Activated naive CD8-positive, alpha-beta T cell treated with anti-CD3 and anti-CD28 coated beads, Interleukin-2, amount 50 U/mL, for 24 hours (primary cell): ENCODE data around the gene TNK2.
A peak's percentile ranks its signal among the peaks of the same experiment; 100 is the strongest.
"Not testable (repeated sequence)": the region's sequence is repeated elsewhere in the genome, so short reads cannot be mapped to it uniquely, and the experiment has no call there.

Experiments used
- ATAC-seq: fragments of 150-1000 bp; cut with Tn5 transposase; one replicate; pipeline ENCODE4 v1.10.0; 2021
- DNase-seq: peaks from one replicate; pipeline ENCODE4 v3.0.0; 2021
- H3K27ac Mint-ChIP-seq: one replicate; pipeline ENCODE4 v1.8.0; 2021; ENCODE audit warnings: mild to moderate bottlenecking, mixed read lengths
- H3K27me3 Mint-ChIP-seq: one replicate; pipeline ENCODE4 v1.8.0; 2021; ENCODE audit warnings: mixed read lengths
- H3K36me3 Mint-ChIP-seq: one replicate; pipeline ENCODE4 v1.8.0; 2021; ENCODE audit warnings: low read depth, mixed read lengths
- H3K4me1 Mint-ChIP-seq: one replicate; pipeline ENCODE4 v1.8.0; 2021; ENCODE audit warnings: mixed read lengths
- H3K4me3 Mint-ChIP-seq: one replicate; pipeline ENCODE4 v1.8.0; 2021; ENCODE audit warnings: mild to moderate bottlenecking, moderate library complexity, mixed read lengths
- H3K9me3 Mint-ChIP-seq: one replicate; pipeline ENCODE4 v1.8.0; 2021; ENCODE audit warnings: mixed read lengths

TNK2 gene

DNA sequence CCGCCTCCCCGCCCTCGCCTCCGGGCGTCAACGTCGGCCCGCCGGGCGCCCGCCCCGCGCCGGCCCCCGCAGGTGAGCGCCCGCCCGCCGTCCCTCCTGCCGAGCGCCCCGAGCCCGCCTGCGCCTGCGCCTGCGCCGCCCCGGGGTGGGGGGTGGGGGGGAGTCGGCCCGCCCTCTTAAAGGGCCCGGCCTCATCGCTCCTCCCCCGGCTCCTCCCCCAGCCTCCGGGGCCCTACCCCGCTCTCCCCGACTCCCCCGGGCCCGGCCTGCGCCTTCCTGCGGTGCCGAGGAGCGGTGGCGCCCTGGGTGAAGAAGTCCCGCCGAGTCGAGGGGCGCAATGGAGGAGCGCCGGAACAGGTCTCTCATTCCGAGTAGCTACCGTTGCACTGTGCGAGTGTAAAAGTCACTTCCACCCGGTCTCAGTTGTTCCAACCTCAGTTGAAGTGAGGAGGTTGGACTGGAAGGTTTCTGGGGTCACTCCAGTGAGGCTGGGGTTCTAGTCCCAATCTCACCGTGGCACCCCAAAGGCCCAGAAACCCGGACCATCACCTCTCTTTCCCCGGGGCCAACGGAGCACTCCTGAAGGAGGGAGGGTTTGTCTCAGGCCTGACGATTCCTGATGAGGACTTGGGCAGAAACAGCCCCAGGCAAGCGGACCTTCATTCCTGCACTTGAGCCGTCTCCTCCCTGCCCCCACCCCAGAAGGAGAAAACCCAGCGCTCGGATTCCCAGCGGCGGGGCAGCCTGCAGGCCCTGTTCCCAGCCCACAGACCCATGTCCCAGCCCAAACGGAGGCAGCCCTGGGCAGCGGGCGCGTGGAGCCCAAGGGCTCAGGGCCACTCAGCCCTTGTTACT, 1.5 kb upstream of the TNK2 start:
- Mint-ChIP-seq H3K4me1 (peaks cover 46% of the 10 kb centered on the region), H3K27me3 (no peaks in the 10 kb centered on the region), H3K27ac (no peak overlapping the region), H3K9me3 (no peaks in the 10 kb centered on the region), H3K36me3 (peaks cover 2% of the 10 kb centered on the region), H3K4me3 (peak overlapping the region; percentile 66)
- ATAC-seq (peak; percentile 60), DNase-seq (peak; percentile 89)

DNA sequence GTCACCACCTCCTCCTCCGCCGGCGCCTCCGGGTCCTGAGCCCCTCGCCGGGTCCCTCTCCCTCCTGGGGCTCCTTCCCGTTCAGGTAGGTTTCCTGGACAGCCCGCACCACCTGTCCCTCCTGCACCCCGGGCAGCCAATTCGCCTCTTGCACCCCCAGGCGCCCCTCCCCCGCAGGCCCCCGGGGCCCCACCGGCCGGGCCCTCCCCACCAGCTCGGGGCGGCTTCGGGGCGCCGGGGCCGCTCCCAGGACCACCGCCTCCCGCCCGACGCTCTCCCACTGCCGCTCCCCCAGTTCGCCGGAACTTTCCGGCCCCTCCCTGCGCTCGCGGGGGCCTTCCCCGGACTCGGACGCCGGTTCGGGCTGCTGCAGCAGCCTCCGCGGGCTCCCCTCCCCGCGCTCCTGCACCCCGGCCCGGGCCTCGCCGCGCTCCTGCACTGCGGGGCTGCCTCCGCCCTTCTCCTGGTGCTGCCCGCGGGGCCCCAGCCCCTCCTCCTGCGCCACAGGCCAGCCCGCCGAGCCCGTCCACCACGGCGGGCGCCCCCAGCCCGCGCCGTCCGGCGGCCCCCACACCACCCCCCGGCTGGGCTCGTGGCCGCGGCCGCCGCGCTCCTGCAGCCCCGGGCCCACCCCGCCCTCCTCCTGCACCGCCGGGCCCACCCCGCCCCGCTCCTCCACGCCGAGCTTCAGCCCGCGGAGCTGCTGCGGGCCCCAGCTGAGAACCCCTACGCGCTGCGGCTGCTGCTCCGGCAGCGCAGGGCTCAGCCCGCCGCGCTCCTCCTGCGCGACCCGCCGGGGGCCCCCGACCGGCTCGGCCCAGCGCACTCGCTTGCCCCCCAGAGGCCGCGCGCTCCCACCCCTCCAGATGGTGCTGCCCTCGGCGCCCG, 587 bp upstream of the TNK2 start:
- no peaks in the 10 kb centered on the region for H3K27me3 Mint-ChIP-seq
- peak; percentile 34 for ATAC-seq
- DNase-seq = peak; percentile 46

DNA sequence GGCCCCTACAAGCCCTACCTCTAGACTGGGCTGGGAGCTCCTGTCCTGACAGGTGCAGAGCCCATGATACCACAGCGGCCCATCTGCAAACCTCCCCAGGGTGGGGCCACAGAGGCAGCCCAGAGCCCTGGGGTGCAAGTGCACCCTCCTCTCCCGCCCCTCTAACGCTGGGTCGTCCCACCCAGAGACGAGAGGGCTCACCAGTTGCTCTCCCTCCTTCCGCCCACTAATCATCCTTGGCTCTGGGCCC, 742 bp downstream of the TNK2 start:
- ATAC-seq (peak; percentile 0), DNase-seq (no peak)

More for the DNA sequence above, 587 bp upstream of the TNK2 start:
- Mint-ChIP-seq H3K9me3 (no peaks in the 10 kb centered on the region), H3K36me3 (peaks cover 2% of the 10 kb centered on the region), H3K4me3 (peak overlapping the region; percentile 87), H3K27ac (peak overlapping the region; percentile 98), H3K4me1 (peaks cover 49% of the 10 kb centered on the region)

DNA sequence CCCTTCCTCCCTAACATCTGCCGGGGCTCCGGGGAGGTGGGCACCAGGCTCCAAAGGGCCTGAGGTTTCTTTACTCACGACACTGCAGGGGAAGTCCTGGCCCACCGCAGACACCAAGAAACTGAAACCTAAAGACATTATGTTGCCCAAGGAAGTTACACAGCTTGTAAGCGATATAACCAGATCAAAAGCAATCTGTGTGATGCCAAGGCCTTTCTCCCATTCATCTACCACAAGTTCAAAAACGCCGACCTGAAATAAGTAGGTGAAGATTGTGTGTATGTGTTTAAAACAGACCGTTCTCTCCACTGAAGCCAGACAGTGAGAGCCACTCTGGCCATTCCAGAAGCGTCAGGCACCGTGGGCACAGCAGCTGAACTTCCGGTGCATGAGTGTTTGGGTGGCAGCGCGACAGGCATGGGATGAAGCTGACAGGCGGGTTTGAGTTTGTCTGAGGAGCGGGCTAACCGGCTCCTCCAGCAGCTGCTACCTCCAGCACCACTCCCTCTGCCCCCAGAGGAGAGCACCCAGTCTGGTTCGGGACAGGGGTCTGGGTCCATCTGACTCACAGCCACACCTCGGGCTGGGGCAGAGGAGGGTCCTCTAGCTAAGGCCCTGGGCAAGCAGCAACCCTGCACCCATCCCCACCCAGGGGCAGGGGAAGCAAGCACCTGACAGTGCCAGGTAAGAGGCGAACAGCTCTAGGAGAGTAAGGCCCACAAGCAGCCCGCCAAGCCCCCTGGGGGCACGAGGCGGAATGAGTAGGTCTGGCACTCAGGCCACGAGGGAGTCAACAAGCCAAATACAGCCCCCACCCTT, 1.3 kb downstream of the TNK2 start:
- Mint-ChIP-seq H3K27ac (peak overlapping the region; percentile 98), H3K27me3 (no peaks in the 10 kb centered on the region), H3K36me3 (peaks cover 2% of the 10 kb centered on the region), H3K4me1 (peaks cover 64% of the 10 kb centered on the region), H3K4me3 (peak overlapping the region; percentile 87), H3K9me3 (no peaks in the 10 kb centered on the region)
- ATAC-seq = peak; percentile 64
- DNase-seq = peak; percentile 74

More for the DNA sequence above, 742 bp downstream of the TNK2 start:
- H3K27me3 Mint-ChIP-seq = no peaks in the 10 kb centered on the region
- peaks cover 60% of the 10 kb centered on the region for H3K4me1 Mint-ChIP-seq
- peak overlapping the region; percentile 98 for H3K27ac Mint-ChIP-seq
- peaks cover 2% of the 10 kb centered on the region for H3K36me3 Mint-ChIP-seq
- H3K4me3 Mint-ChIP-seq = peak overlapping the region; percentile 87
- no peaks in the 10 kb centered on the region for H3K9me3 Mint-ChIP-seq

DNA sequence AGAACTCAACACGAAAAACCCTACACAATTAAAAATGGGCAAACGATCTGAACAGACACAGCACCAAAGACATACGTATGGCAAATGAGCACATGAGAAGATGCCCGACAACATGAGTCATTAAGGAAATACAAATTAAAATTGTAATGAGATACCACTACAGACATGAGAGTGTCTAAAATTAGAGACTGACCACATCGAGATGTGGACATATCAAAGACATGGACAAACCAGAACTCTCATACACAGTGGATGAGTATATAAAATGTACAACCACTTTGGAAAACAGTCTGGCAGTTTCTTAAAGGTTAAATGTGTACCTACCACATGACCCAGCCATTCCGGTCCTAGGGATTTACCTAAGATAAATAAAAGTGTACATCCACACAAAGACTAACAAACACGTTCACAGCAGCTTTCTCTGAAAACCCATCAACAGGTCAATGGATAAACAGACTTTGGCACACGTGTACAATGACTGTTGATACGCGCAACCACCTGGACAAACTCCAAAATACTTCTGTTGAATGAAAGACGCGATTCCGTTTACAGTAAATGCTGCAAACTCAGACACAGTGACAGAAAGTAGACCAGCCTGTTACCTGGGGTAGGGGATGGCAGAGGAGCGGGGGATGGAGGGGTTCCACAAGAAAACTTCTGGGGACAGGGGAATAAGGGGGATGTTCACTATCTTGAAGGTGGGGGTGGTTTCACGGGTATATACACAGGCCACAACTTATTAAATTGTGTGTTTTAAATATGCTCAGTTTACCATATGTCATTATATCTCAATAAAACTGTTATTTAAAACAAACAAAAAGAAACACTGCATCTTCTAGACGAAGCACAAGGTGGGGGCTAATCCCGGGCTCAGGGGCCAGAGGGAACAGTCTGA, 2.1 kb downstream of the TNK2 start:
- H3K27ac Mint-ChIP-seq = peak overlapping the region; percentile 98
- DNase-seq = no peak

DNA sequence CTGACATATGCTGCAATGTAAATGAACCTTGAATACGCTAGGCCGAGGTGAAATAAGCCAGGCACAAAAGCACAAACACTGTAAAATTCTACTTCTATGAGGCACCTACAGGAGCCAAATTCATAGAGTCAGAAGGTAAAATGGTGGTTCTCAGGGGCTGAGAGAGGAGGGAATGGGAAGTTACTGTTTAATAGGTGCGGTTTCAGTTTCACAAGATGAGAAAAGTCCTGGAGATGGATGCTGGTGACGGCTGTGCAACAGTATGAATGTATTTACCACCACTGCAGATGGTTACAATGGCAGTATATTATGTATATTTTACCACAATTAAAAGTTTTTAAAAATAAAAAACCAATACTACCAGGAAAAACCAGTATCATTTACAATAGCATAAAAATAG, 4.0 kb downstream of the TNK2 start:
- Mint-ChIP-seq H3K4me1 (peaks cover 86% of the 10 kb centered on the region), H3K36me3 (peaks cover 2% of the 10 kb centered on the region), H3K27ac (peak overlapping the region; percentile 9), H3K27me3 (no peaks in the 10 kb centered on the region), H3K9me3 (no peaks in the 10 kb centered on the region), H3K4me3 (no peak overlapping the region)
- no peak for ATAC-seq
- no peak for DNase-seq

More for the DNA sequence above, 2.1 kb downstream of the TNK2 start:
- Mint-ChIP-seq H3K4me1 (peaks cover 72% of the 10 kb centered on the region), H3K27me3 (no peaks in the 10 kb centered on the region), H3K9me3 (no peaks in the 10 kb centered on the region), H3K36me3 (peaks cover 2% of the 10 kb centered on the region), H3K4me3 (peak overlapping the region; percentile 87)
- no peak for ATAC-seq

DNA sequence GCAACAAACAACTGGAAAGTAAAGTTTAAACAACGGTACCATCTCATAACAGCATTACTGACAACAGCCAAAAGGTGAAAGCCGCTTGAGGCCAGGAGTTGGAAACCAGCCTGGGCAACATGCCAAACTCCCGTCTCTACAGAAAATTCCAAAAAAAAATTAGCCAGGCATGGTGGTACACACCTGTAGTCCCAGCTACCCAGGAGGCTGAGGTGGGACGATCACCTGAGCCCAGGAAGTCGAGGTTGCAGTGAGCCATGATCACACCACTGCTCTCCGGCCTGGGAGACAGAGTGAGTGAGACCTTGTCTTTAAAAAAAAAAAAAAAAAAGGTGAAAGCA, 4.4 kb downstream of the TNK2 start:
- no peaks in the 10 kb centered on the region for H3K27me3 Mint-ChIP-seq
- no peak overlapping the region for H3K4me3 Mint-ChIP-seq
- peak overlapping the region; percentile 62 for H3K27ac Mint-ChIP-seq
- H3K36me3 Mint-ChIP-seq = peaks cover 2% of the 10 kb centered on the region
- peaks cover 89% of the 10 kb centered on the region for H3K4me1 Mint-ChIP-seq
- ATAC-seq (no peak), DNase-seq (no peak)
- H3K9me3 Mint-ChIP-seq = no peaks in the 10 kb centered on the region

DNA sequence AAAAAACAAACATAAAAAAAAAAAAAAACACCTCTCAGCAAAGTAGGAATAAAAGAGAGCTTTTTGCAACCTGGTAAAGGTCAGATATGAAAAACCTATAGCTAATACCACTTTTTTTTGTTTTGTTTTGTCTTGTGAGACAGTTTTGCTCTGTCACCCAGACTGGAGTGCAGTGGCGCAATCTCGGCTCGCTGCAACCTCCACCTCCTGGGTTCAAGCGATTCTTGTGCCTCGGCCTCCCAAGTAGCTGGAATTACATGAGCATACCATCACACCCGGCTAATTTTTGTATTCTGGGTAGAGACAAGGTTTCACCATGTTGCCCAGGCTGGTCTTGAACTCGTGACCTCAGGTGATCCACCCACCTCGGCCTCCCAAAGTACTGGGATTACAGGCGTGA, 5.7 kb downstream of the TNK2 start:
- not testable (repeated sequence) for H3K9me3 Mint-ChIP-seq, H3K27me3 Mint-ChIP-seq, H3K27ac Mint-ChIP-seq, DNase-seq, H3K4me3 Mint-ChIP-seq, H3K36me3 Mint-ChIP-seq, ATAC-seq
- peaks cover 90% of the 10 kb centered on the region for H3K4me1 Mint-ChIP-seq

DNA sequence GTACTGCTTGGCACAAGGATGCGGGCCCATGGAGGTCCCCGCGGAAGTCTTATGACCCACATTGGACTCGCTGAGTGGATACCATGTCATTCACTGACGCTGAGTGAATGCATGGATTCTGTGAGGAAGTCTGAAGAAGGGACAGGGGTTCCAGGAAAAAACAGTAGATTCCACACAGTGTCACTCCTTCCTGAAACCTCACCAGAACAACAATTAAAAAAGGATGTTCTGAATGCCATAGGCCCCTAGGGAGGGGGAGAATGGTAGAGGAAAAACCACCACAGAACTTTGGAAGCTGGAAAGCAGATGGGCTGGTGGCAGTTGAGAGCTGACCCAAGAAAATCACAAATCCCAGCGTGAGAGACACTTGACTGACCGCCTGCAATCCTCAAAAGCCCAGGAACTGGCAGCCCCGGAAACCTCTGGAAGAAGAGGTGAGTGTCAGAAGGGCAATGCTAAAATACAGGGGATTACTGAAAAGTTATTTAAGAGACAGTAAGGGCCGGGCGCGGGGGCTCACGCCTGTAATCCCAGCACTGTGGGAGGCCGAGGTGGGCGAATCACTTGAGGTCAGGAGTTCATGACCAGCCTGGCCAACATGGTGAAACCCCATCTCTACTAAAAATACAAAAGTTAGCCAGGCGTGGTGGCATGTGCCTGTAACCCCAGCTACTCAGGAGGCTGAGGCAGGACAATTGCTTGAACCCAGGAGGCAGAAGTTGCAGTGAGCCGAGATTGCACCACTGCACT, 6.3 kb downstream of the TNK2 start:
- ATAC-seq, H3K27me3 Mint-ChIP-seq, H3K4me3 Mint-ChIP-seq, H3K9me3 Mint-ChIP-seq, H3K27ac Mint-ChIP-seq, DNase-seq, H3K36me3 Mint-ChIP-seq: not testable (repeated sequence)
- peaks cover 89% of the 10 kb centered on the region for H3K4me1 Mint-ChIP-seq

DNA sequence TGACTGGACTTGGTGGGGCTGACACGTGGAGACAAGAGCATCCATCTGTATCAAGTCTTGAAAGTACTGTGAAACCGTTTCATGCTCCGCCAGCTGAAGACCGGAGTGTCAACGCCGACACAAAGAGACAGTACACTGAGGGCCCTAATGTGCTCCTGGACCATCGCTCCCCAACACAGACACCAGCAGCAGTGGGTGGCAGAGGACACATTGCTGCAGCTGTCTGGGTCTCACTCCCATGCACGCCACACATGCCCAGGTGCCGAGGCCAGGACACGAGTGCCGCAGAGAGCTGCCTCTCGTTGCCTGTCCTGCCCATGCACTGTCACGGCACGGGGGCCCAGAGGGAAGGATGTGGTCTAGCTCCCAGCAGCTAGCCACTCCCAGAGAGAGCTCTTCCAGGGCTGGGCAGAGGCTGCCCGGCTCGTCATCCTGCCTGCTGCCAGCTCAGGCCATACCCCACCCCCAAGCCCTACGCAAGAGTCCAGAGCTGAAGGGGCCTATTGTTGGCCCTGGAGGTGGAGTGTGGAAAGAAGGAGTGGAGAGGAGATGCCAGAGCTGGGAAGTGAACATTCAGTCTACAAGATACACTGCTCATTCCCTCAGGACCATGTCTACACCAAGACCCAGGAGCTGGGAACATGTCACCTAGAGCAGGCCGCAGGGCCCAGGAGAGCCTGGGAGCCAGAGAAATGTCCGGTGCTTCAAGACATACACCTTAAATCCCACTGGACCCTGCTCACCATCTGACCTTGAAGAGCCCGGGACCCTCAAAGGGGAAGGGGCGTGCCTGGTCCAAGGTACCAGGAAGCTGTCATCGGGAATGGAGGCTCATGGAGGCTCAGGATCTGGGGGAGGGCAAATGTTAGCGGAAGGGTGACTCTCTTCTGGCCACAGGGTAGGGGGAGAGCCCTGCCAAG, 7.7 kb downstream of the TNK2 start:
- H3K4me3 Mint-ChIP-seq = peak overlapping the region; percentile 17
- peaks cover 85% of the 10 kb centered on the region for H3K4me1 Mint-ChIP-seq
- ATAC-seq = peak; percentile 43

DNA sequence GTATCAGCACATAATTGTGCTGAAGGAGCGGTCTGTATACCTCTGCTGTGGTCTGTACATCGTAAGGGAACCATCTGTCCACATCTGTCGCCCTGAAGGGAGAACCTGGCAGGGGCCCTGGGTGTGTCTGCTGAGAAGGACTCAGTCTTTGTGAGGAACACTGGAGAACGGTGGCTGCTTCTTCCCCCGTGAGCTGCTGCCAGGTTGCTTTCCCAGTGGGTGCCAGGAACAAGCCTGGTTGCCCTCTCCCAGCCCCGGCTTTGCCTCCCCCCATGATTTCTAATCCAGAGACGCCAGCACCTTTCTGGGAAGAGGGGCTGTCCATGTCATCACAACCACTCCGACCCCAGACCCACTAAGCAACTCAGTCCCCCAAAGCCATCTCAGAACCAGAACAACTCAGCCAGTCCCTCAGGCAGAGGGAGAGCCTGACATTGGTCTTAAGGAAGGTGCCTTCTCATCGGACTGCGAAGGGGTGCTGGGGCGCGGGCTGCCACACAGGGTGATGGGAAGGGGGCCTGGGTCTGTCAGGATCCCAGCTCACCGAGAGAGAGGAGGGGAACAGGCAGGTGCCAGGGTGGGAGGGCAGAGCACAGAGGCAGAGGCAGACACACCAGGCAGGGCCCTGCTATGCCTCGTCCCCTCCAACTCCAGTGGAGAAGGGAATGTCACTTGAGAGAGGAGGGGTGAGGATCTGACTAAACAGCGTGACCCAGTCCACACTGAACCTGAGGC, 8.5 kb downstream of the TNK2 start:
- H3K4me3 Mint-ChIP-seq = peak overlapping the region; percentile 17
- no peaks in the 10 kb centered on the region for H3K36me3 Mint-ChIP-seq
- ATAC-seq (no peak), DNase-seq (no peak)
- peak overlapping the region; percentile 60 for H3K27ac Mint-ChIP-seq
- H3K27me3 Mint-ChIP-seq = no peaks in the 10 kb centered on the region
- peaks cover 80% of the 10 kb centered on the region for H3K4me1 Mint-ChIP-seq
- no peaks in the 10 kb centered on the region for H3K9me3 Mint-ChIP-seq

More for the DNA sequence above, 7.7 kb downstream of the TNK2 start:
- no peaks in the 10 kb centered on the region for H3K36me3 Mint-ChIP-seq
- no peaks in the 10 kb centered on the region for H3K9me3 Mint-ChIP-seq
- peak overlapping the region; percentile 60 for H3K27ac Mint-ChIP-seq
- peak; percentile 52 for DNase-seq
- no peaks in the 10 kb centered on the region for H3K27me3 Mint-ChIP-seq

DNA sequence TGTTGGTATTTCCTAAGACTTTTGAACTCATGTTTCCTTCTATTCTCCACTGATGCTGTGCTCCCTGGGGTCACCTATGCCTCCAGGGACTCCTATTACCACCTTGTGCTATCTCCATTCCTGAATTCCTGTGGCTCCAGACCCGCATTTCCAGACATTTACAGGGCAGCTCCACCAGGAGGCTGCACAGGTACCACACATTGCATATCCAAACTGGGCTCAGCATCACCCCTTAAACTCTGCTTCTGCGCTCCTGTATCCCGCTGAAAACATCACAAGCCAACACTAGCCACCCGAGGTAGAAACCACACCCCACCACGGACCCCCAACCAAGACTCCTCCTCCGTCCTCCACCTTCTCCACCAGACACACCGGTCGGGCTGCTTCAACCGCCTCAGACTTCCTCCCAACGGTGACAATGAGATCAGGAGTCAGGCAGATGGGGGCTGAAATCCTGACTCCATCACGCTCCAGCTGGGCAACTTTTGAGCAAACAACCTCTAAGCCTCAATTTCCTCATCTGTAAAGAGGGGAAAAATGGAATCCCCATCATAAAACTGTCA, 10.4 kb downstream of the TNK2 start:
- H3K4me1 Mint-ChIP-seq = peaks cover 71% of the 10 kb centered on the region
- no peak overlapping the region for H3K27ac Mint-ChIP-seq
- H3K9me3 Mint-ChIP-seq = no peaks in the 10 kb centered on the region
- DNase-seq = no peak
- H3K36me3 Mint-ChIP-seq = no peaks in the 10 kb centered on the region
- ATAC-seq = no peak
- H3K4me3 Mint-ChIP-seq = no peak overlapping the region
- H3K27me3 Mint-ChIP-seq = no peaks in the 10 kb centered on the region
